H1 (cell line): ENCODE data around the gene SDF2L1.

Experiments
- EGR1 ChIP-seq: IDR thresholded peaks from 2 replicates; pipeline ENCODE4 v1.6.1; 2011; ENCODE audit warnings: low read depth, low read length, borderline replicate concordance
- EP300 ChIP-seq, 2 experiments: IDR thresholded peaks; 1 replicate in 1 of 2; 2 replicates in 1 of 2; pipeline ENCODE4 v1.6.1; 2011 to 2012; ENCODE audit warnings: low read depth in 2 of 2, low read length in 2 of 2, mild to moderate bottlenecking in 2 of 2, borderline replicate concordance in 1 of 2, inconsistent platforms in 1 of 2, moderate library complexity in 1 of 2
- MAX ChIP-seq: IDR thresholded peaks from 2 replicates; pipeline ENCODE4 v1.6.1; 2012; ENCODE audit warnings: inconsistent platforms
- POLR2AphosphoS5 ChIP-seq: IDR thresholded peaks from 2 replicates; pipeline ENCODE4 v1.6.1; 2011; ENCODE audit warnings: low read depth, low read length
- ZNF274 ChIP-seq: IDR thresholded peaks from 2 replicates; pipeline ENCODE4 v1.7.0; 2012; ENCODE audit warnings: low read length, borderline replicate concordance; ENCODE audit errors: extremely low read depth
- TF ChIP-seq, protein P1 (sequence below), 3 experiments: IDR thresholded peaks; 1 replicate in 2 of 3; 2 replicates in 1 of 3; pipeline versions ENCODE4 v1.5.1 to v1.6.1; 2011; ENCODE audit warnings: low read length in 3 of 3, mild to moderate bottlenecking in 3 of 3, inconsistent platforms in 2 of 3, low read depth in 1 of 3, moderate library complexity in 1 of 3; ENCODE audit not compliant: insufficient read depth in 1 of 3; ENCODE audit errors: control extremely low read depth in 1 of 3

- TF ChIP-seq, protein P1, sequence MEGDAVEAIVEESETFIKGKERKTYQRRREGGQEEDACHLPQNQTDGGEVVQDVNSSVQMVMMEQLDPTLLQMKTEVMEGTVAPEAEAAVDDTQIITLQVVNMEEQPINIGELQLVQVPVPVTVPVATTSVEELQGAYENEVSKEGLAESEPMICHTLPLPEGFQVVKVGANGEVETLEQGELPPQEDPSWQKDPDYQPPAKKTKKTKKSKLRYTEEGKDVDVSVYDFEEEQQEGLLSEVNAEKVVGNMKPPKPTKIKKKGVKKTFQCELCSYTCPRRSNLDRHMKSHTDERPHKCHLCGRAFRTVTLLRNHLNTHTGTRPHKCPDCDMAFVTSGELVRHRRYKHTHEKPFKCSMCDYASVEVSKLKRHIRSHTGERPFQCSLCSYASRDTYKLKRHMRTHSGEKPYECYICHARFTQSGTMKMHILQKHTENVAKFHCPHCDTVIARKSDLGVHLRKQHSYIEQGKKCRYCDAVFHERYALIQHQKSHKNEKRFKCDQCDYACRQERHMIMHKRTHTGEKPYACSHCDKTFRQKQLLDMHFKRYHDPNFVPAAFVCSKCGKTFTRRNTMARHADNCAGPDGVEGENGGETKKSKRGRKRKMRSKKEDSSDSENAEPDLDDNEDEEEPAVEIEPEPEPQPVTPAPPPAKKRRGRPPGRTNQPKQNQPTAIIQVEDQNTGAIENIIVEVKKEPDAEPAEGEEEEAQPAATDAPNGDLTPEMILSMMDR (IDR thresholded peaks at IDR 0.05; ENCODE audit: control extremely low read depth in 1 of 3, insufficient read depth in 1 of 3, low read depth in 1 of 3, low read length in 3 of 3) = no peak
- TF ChIP-seq POLR2AphosphoS5 (no peak), ZNF274 (no peak), EGR1 (no peak), MAX (no peak), EP300 (IDR thresholded peaks at IDR 0.05; ENCODE audit: borderline replicate concordance in 1 of 2, low read depth in 2 of 2, low read length in 2 of 2) (no peak)
These were observed 44.7 kb downstream of the SDF2L1 start for GRCh38 chr22:21686634-21687393.
